Fibroblast of the conjunctiva (primary cell): ENCODE results near the gene PKN3.
A peak's percentile ranks its signal among the peaks of the same experiment; 100 is the strongest.

Experiments used
- DNase-seq: peaks from one replicate; pipeline ENCODE4 v3.0.0-alpha.2; 2010; ENCODE audit warnings: low read depth

The PKN3 gene

DNA sequence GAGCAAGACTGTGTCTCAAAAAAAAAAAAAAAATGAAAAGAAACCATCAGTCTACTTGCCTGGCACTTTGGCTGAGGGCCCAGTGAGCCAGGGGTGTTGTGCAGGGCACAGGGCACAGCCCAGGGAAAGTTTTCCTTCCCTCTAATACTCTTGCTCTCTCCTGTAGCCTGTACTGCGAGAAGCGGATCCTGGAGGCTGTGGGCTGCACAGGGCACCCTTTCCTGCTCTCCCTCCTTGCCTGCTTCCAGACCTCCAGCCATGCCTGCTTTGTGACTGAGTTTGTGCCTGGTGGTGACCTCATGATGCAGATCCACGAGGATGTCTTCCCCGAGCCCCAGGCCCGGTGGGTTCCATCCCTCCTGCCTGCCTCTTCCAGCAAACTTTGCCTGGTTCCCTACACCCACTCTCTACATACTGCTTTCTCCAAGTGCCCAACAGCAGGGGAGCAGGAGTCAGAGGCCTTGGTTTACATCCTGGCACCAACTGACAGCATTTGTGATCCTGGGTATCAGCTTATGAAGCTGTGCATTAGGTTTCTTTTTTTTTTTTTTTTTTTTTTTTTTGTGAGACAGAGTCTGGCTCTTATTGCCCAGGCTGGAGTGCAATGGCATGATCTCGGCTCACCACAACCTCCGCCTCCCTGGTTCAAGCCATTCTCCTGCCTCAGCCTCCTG is 14.4 kb downstream of the PKN3 start:
- DNase-seq: no peak

DNA sequence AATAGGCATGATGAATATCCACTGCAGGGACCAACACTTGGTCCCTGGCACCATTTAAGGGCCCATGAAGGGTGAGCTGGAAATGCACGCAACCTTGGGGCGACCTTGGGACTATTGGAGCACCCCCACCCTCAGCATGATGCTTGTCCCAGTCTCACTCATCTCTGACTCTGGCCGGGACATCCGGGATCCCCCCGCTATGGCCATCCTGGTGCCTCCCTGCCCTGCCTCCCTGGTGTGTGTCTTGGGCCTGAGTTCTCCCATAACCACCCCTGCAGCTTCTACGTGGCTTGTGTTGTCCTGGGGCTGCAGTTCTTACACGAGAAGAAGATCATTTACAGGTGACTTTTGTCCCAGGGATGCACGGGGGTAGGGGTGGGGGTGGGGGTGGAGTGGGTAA is 15.7 kb downstream of the PKN3 start:
- no peak for DNase-seq

DNA sequence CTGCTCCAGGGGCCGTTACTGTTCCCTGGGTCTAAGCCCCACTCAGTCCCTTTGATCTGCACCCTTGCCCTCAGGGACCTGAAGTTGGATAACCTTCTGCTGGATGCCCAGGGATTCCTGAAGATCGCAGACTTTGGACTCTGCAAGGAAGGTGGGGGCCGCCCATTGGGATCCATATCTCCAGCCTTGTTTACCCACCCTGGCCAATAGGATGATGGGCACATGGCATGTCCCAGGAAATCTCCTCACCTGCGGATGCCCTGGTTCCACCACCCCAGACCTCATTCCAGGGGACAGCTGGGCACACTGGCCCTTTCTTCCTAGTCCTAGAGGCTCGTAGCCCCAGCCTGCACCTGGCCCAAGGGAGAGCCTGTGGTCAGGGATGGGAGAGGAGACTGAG is 16.2 kb downstream of the PKN3 start:
- DNase-seq: no peak

GRCh38 chr9:128719919-128720605 is 17.8 kb downstream of the PKN3 start:
- DNase-seq: no peak

- no peak for DNase-seq
These were observed 18.7 kb downstream of the PKN3 start for GRCh38 chr9:128720841-128721486.

- no peak for DNase-seq
These were observed 19.2 kb downstream of the PKN3 start for GRCh38 chr9:128721487-128722010.

DNA sequence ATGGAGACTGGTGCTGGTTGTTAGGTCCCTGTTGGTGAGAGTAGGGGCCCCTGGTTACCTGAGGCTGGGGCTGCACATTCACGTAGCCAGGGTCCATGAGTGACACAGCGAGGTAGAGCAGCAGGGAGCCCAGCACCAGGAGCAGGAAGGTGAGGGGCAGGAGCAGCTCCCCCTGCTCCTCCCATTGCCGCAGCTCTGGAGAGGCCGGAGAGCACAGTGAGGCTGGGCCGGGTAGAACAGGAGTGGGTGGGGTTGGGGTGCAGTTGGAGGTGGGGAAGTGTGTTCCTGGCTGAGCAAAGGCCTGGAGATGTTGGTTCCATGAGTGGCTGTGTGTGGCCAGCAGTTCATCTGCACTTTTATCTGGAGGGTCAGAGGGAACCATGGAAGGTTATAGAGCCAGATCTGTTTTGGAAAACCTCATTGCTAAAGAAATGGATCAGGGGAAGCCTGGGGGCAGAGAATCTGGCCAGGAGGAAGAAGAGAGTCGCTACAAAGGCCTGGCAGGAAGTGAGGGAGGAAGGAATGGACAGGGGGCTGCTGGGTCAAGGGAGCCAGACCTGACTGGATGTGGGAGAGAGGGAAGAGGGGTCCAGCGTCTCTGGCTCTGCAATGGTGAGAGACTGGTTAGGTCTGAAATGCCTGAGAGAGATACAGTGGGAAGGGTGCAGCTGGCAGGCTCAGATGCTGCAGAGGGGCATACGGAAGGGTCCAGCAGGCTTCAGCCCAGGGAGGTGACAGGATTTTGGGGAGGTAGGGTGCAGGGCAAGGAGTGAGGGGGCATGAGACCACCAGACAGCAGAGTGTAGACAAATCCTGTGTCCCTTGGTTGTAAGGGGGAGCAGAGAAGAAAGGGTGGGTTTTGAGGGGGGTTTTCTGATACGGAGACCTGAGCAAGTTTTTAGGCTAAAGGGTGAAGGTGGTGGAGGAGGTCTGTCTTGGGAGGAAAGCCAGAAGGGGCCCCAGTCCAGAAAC is 20.4 kb downstream of the PKN3 start:
- DNase-seq: no peak

DNA sequence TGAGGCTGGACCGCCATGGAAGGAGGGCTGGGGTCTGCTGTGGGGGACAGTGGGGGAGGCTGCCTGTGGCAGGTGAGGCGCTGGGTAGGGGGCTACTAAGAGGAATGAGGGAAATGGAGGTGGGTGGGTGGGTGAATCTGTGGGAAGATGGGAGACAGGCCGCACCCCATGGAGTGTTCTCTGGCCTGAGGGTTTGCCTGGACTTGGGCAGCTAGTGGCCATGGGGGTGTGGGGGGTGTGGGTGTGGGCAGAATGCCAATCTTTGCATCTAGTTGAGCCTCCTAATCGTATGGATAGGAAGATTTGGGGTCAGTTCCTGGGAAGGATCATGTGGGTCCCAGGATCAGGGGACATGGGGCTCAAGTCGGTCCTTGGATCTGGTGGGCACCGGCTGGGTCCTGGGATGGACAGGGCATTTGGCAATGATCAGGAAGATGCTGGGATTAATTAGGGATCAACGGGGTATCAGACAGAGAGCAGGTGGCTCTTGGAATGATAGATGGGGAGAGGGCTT is 21.1 kb downstream of the PKN3 start:
- DNase-seq: no peak

DNA sequence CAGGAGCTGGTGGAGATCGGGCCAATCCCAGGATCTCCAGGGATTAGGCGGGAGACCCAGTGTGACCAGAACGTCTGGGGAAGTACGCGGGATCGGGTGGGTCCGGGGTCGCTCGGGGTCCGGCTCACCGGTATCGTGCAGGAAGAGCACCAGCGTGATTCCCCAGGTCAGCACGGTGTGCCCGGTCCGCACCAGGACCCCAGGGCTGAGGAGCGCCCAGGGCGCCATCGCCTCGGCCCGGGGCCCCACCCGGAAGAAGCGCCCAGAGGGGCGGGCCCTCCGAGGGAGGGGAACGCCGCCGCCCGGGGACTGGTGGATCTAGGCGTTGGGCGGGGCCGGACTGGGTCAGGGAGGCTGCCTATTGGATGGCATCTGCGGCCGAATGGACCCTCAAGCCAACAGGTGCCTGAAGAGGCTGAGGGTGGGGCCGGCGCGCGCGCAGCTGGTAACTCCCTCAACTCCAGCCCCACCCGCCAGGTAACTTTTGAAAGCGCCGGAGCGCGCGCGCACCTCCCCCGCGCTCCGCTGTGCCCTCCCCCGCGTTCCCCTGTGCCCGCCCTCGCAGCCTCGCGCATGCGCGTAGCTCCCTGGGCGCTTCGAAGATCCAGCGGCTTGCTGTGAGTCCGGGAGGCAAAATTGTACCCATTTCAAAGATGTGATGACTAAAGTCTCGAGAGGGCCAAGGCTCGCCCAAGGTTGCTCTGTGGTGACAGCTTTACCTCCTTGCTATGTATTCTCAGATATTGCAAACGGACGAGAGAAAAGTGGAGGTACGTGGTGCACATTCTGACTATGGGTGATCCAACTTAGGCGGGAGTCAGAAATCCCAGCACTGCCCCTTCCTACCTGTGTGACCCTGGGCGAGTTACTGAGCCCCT is 21.8 kb downstream of the PKN3 start, which contains the start of gene ZDHHC12:
TSS of gene ZDHHC12 (minus strand) at position 262 of the 878 bp plus-strand sequence. CDS start at position 228, 34 bp downstream.
- peak; percentile 84 for DNase-seq

DNA sequence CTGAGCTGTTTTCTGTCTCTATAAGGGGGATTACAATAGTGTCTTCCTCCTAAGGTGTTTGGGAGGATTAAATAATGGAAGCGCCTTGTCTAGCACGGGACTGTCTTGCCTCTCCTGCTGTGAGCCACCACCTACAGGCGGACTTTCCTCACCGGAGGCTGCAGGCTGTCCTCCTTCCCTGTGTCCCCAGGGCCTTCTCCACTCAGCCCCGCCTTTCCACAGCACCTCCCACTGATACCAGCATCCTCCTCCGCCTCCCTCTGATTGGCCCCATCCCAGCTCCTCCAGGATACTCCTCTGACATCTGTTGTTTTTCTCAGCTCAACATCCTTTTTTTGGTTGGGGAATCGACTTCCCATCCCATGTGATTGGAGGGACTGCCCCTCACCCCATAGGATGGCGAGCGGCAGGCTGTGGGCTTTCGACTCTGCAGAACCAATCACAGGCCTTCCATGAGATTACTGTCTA is 22.5 kb downstream of the PKN3 start:
- peak; percentile 40 for DNase-seq

GRCh38 chr9:128727640-128728248 is 25.4 kb downstream of the PKN3 start:
- DNase-seq: no peak

GRCh38 chr9:128728298-128728697 is 26.0 kb downstream of the PKN3 start:
- no peak for DNase-seq

- no peak for DNase-seq
These were observed 27.0 kb downstream of the PKN3 start for GRCh38 chr9:128729302-128729701.

DNA sequence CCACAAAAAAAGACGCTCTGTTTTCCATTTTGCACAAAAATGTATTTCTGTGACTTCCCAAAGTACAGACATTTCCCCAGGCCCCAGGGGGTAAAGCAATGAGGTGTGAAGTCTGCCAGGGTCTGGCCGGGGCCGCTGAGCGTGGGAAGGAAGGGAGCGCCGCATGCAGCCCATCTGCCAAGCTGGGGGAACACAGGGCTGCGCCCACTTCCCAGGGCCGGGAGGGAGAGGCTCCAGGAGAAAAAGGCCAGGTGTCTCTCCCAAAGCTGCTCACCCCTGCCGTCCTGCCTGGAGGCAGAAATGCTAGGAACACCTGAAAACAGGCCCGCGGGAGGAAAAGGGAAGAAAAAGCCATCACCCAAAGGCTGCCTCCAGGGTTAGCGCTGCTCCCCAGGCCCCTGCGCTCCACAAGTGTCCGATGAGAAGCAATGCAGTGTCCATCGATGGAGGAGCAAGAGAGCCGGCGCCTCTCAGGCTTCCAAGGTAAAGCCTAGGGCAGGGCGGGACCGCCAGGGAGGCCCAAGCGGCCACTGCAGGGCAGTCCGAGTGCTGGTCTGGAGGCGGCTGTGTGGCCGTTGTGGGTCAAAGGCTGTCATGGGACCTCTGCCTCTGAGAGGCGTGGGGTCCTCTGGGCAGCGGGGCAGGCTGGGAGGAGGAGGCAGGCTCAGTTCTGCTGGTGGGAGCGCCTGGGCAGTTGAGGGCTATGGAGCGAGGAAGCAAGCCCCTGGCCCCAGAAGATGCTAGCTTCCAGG is 27.6 kb downstream of the PKN3 start:
- no peak for DNase-seq

DNA sequence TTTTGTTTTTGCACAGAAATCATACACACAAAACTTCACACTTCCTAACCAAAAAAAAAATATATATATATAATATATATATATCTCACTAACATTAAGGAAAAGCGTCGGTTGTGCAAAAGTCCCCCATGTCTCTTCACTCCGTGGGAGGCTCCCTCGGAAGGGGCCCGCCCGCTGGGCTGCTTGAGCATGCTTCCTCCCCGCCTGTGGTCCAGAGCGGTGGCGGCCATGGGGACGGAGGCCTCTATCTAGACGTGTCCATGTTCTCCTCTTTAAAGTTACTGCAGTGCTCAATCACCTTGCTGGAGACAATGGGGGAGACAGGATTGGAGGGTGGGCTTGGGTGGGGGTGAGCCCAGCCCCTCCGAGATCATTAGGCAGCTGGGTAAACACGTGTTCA is 28.8 kb downstream of the PKN3 start:
- no peak for DNase-seq

- DNase-seq: no peak
These were observed 29.4 kb downstream of the PKN3 start for GRCh38 chr9:128731691-128732090.

DNA sequence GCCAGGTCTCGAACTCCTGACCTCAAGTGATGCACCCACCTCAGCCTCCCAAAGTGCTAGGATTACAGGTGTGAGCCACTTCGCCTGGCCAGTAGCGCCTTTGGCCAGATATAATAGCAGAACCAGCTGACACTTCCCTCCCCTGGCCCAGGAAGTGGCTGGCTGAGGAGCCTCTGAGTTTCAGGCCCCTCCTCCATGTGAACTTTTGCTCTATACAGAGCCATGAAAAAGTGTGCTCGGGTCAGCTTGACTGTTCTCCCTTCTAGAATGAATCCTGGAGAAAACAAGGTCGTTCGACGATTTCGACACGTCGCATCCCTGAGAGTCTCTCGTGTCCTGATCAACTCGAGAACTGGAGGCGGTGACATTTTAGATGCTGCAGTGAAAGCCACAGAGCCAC is 30.3 kb downstream of the PKN3 start:
- DNase-seq: no peak

DNA sequence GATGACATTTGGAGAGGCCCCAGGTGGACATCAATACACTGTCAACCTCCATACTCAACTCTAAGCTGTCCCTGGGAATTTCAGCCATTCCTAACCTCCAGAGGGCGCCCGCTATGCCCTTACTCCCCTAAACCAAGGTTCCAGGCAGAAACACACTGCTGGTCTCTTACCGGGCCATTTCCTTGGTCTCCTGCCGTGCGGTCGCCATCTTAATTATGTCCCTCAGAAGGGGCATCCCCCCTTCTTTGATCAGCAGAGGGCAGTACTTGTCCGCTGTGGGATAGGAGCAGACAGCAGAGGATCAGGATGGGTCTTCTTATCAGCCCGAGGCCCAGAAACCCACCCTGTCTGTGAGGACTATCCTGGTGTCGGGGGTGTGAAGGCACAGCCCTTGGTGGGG is 31.0 kb downstream of the PKN3 start:
- peak; percentile 75 for DNase-seq

DNA sequence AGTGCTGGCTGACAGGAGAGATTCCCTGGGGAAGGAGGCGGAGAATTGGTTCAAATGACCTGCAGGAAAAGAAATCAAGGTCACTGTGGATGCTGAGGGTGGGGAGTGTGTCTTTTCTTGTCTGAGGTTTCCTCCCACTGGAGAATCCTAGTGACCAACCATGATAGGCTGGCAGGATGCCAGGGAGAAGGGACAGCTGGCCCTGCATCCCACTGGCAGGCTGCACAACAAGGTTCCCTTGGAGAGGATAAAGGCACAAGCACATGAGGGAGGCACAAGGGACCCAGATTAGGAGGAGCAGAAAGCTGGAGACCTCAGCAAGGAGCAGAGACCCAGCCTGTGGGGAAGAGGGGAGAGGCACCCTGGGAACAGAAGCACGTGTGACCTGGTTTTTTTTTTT is 33.1 kb downstream of the PKN3 start:
- DNase-seq: no peak
